Transverse colon (tissue), 4 donors: ENCODE data around the gene DYNLRB1.

Source experiments
- CTCF ChIP-seq, 5 experiments: fragments of 200-600 bp in 3 of 5; fragments of 450-650 bp in 2 of 5; sonication (generic) in 3 of 5; IDR thresholded peaks; 1 replicate in 2 of 5; 2 replicates in 3 of 5; pipeline ENCODE4 v1.5.1; 2016 to 2017; ENCODE audit warnings: antibody characterized with exemption in 5 of 5, inconsistent platforms in 3 of 5, mild to moderate bottlenecking in 2 of 5, moderate library complexity in 1 of 5
- EP300 ChIP-seq: sonication (generic); formaldehyde crosslinking; IDR thresholded peaks from one replicate; pipeline ENCODE4 v1.6.1; 2017; ENCODE audit warnings: antibody characterized with exemption, low read depth
- POLR2A ChIP-seq: fragments of 450-650 bp; IDR thresholded peaks from one replicate; pipeline ENCODE4 v1.6.1; 2016; ENCODE audit warnings: antibody characterized with exemption, mild to moderate bottlenecking, moderate library complexity
- POLR2AphosphoS5 ChIP-seq, 3 donors: sonication (generic); formaldehyde crosslinking; IDR thresholded peaks; one replicate each; pipeline ENCODE4 v1.6.1; 2016; ENCODE audit warnings: antibody characterized with exemption in 3 of 3

GRCh38 chr20:34559311-34560140 lies 43.3 kb downstream of the DYNLRB1 start:
- TF ChIP-seq POLR2A, result no peak
- TF ChIP-seq CTCF (IDR thresholded peaks at IDR 0.05), result no peak
- TF ChIP-seq POLR2AphosphoS5 (IDR thresholded peaks at IDR 0.05), result no peak
- no peak for TF ChIP-seq EP300
